ENCODE results near the gene NEK2. TPM values are rescaled to one million over a fixed set of nuclear protein-coding genes. Genes with fewer than 3 reads are reported as not detected.

The NEK2 gene
- total and polyA plus RNA-seq, 2 donors (not counting 1 experiment from before 2014, with no cell fraction given) = 0.09 TPM; not detected in 1

DNA sequence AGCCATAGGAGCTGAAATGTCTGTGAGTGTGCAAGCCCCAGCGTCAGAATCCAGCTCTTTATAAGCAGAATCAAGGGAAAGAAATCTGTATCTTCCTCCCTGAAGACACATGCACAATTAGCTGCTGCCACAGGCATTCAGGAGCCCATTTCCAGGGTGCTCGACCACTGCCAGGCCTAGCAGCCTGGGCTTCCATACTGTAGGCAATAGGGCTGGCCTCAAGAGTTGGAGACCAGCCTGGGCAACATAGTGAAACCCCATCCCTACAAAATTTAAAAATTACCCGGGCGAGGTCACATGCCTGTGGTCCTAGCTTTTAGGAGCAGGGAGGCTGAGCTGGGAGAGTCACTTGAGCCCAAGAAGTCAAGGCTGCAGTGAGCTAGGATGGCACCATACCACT, 41.0 kb downstream of the NEK2 start:
- Mint-ChIP-seq H3K4me1 (no peaks in the 10 kb centered on the region), H3K4me3 (no peak overlapping the region), H3K9me3 (ENCODE audit: insufficient read depth) (no peaks in the 10 kb centered on the region), H3K27me3 (peaks cover 21% of the 10 kb centered on the region), H3K27ac (no peak overlapping the region)
- H3K4me1 ChIP-seq (ENCODE audit: control insufficient read depth in 2 of 2, insufficient read depth in 2 of 2, low read length in 2 of 2) = no peaks in the 10 kb centered on the region
- TF ChIP-seq, protein P1, sequence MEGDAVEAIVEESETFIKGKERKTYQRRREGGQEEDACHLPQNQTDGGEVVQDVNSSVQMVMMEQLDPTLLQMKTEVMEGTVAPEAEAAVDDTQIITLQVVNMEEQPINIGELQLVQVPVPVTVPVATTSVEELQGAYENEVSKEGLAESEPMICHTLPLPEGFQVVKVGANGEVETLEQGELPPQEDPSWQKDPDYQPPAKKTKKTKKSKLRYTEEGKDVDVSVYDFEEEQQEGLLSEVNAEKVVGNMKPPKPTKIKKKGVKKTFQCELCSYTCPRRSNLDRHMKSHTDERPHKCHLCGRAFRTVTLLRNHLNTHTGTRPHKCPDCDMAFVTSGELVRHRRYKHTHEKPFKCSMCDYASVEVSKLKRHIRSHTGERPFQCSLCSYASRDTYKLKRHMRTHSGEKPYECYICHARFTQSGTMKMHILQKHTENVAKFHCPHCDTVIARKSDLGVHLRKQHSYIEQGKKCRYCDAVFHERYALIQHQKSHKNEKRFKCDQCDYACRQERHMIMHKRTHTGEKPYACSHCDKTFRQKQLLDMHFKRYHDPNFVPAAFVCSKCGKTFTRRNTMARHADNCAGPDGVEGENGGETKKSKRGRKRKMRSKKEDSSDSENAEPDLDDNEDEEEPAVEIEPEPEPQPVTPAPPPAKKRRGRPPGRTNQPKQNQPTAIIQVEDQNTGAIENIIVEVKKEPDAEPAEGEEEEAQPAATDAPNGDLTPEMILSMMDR (IDR thresholded peaks at IDR 0.05) = no peak
- no peak overlapping the region for H3K4me2 ChIP-seq (replicated peaks; ENCODE audit: low read depth, low read length, poor library complexity, severe bottlenecking)
- 94% methylated on average over 4 of the region's 4 CpGs for WGBS (ENCODE audit: insufficient coverage)
- intact Hi-C loops (cut with micrococcal nuclease) = no loop called here
- DNase-seq = no peak
- no peak overlapping the region for H3K9ac ChIP-seq (ENCODE audit: low read length)
- no peaks in the 10 kb centered on the region for H4K20me1 ChIP-seq (ENCODE audit: control insufficient read depth, insufficient read depth, low read length, poor library complexity, severe bottlenecking)
- H3K27ac ChIP-seq (ENCODE audit: low read length in 2 of 2) = no peak overlapping the region
- ChIA-PET POLR2A (no interaction called here), CTCF (interaction anchor here (0.5 to 1.2 kb wide), 2 partner anchors 33 to 58 kb away, joined by 3 read pairs; no protein-coding TSS in a partner anchor)
- no peaks in the 10 kb centered on the region for H3K9me3 ChIP-seq (ENCODE audit: control extremely low read depth in 1 of 3, control insufficient read depth in 2 of 3, insufficient read depth in 1 of 3, low read length in 2 of 3)
- no peak overlapping the region for H2AFZ ChIP-seq (ENCODE audit: insufficient read depth, low read depth, low read length, poor library complexity, severe bottlenecking)
- no peaks in the 10 kb centered on the region for H3K79me2 ChIP-seq (ENCODE audit: control insufficient read depth, insufficient read depth, low read length)
- no peak for ATAC-seq (ENCODE audit: low read depth)
- peaks cover 0 to 13% (median 2%) of the 10 kb centered on the region in 4 experiments for H3K27me3 ChIP-seq (replicated peaks in 1 of 4; ENCODE audit: control extremely low read depth in 1 of 4, control insufficient read depth in 3 of 4, insufficient read depth in 4 of 4, low read length in 3 of 4)
- H3K4me3 ChIP-seq (ENCODE audit: control extremely low read depth in 1 of 5, extremely low read depth in 1 of 5, insufficient read depth in 1 of 5, low read depth in 2 of 5, low read length in 4 of 5) = no peak overlapping the region
- H3K36me3 ChIP-seq (replicated peaks in 1 of 2; ENCODE audit: control extremely low read depth in 1 of 2, control insufficient read depth in 1 of 2, extremely low read depth in 1 of 2, insufficient read depth in 2 of 2, low read length in 1 of 2) = no peaks in the 10 kb centered on the region

DNA sequence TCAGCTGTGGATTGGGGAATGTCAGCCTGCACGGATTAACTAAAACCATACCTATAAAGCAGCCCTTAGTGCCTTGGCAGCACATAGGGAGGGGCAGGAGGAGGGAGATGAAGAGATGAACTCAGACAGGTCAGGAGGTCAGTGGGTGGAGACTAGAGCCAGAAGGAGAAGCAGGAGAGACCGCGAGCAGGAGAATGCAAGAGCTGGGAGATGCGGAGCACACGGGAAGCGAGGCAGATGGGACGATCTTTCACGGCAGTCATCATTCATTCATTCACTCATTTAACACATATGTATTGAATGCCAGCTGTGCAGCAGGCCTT, 41.9 kb downstream of the NEK2 start:
- H3K9me3 Mint-ChIP-seq (ENCODE audit: insufficient read depth) = no peaks in the 10 kb centered on the region
- no peak overlapping the region for H3K27ac Mint-ChIP-seq
- H3K4me2 ChIP-seq (replicated peaks; ENCODE audit: low read depth, low read length, poor library complexity, severe bottlenecking) = no peak overlapping the region
- H3K4me3 Mint-ChIP-seq = no peak overlapping the region
- no peak overlapping the region for H3K4me3 ChIP-seq (ENCODE audit: control extremely low read depth in 1 of 5, extremely low read depth in 1 of 5, insufficient read depth in 1 of 5, low read depth in 2 of 5, low read length in 4 of 5)
- peaks cover 0 to 10% (median 2%) of the 10 kb centered on the region in 4 experiments for H3K27me3 ChIP-seq (replicated peaks in 1 of 4; ENCODE audit: control extremely low read depth in 1 of 4, control insufficient read depth in 3 of 4, insufficient read depth in 4 of 4, low read length in 3 of 4)
- no peak for ATAC-seq (ENCODE audit: low read depth)
- H2AFZ ChIP-seq (ENCODE audit: insufficient read depth, low read depth, low read length, poor library complexity, severe bottlenecking) = no peak overlapping the region
- H3K27me3 Mint-ChIP-seq = peaks cover 23% of the 10 kb centered on the region
- 100% methylated on average over 4 of the region's 8 CpGs for WGBS (ENCODE audit: insufficient coverage)
- ChIA-PET CTCF (interaction anchor here (1.2 kb wide), 1 partner anchor 57 kb away, joined by 3 read pairs; no protein-coding TSS in a partner anchor), POLR2A (no interaction called here)
- no peak overlapping the region for H3K27ac ChIP-seq (ENCODE audit: low read length in 2 of 2)
- H3K4me1 ChIP-seq (ENCODE audit: control insufficient read depth in 2 of 2, insufficient read depth in 2 of 2, low read length in 2 of 2) = no peaks in the 10 kb centered on the region
- DNase-seq = no peak
- H3K9me3 ChIP-seq (ENCODE audit: control extremely low read depth in 1 of 3, control insufficient read depth in 2 of 3, insufficient read depth in 1 of 3, low read length in 2 of 3) = no peaks in the 10 kb centered on the region
- no peaks in the 10 kb centered on the region for H3K79me2 ChIP-seq (ENCODE audit: control insufficient read depth, insufficient read depth, low read length)
- H4K20me1 ChIP-seq (ENCODE audit: control insufficient read depth, insufficient read depth, low read length, poor library complexity, severe bottlenecking) = no peaks in the 10 kb centered on the region
- intact Hi-C loops (cut with micrococcal nuclease) = no loop called here
- TF ChIP-seq, protein P1 (IDR thresholded peaks at IDR 0.05) = no peak
- no peak for TF ChIP-seq EZH2 (IDR thresholded peaks at IDR 0.05; ENCODE audit: borderline replicate concordance, insufficient read depth, low read depth, low read length, poor library complexity, severe bottlenecking)
- no peaks in the 10 kb centered on the region for H3K4me1 Mint-ChIP-seq
- no peak overlapping the region for H3K9ac ChIP-seq (ENCODE audit: low read length)
- no peaks in the 10 kb centered on the region for H3K36me3 ChIP-seq (replicated peaks in 1 of 2; ENCODE audit: control extremely low read depth in 1 of 2, control insufficient read depth in 1 of 2, extremely low read depth in 1 of 2, insufficient read depth in 2 of 2, low read length in 1 of 2)

Data from B cell (primary cell).